Measurements from ENCODE around the gene CDKAL1.

DNA sequence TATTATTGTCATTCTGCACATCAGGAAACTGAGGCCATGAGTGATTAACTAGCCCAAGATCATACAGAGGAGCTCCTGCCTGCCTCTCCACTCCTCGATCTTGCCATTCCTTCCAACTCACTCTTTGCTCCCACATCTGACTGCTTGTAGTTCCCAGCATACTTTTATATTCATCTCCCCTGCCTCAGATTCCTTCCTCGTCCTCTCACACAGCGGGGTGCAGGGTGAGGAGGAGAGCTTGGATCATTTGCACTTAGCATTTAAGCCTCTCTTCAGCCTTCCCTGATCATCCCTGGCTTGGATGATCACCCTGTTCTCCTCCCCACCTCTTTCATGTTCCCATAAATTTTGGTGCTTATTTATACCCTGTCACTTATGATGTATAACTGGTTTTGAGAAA lies 544.2 kb downstream of the CDKAL1 start:
- TF ChIP-seq CTBP2 (IDR thresholded peaks at IDR 0.05; ENCODE audit: borderline replicate concordance, insufficient read depth, insufficient read length, low read length) (no peak), EZH2 (IDR thresholded peaks at IDR 0.05; ENCODE audit: low read depth, low read length, severe bottlenecking) (no peak), CHD2 (IDR thresholded peaks at IDR 0.05; ENCODE audit: low read length) (no peak), SIN3A (conservative IDR thresholded peaks at IDR 0.05 in 1 of 2, IDR thresholded peaks at IDR 0.05 in 1 of 2; ENCODE audit: low read depth in 1 of 2, low read length in 2 of 2) (no peak), POLR2AphosphoS5 (IDR thresholded peaks at IDR 0.05; ENCODE audit: low read depth, low read length) (no peak), CREB1 (IDR thresholded peaks at IDR 0.05) (no peak), EGR1 (IDR thresholded peaks at IDR 0.05; ENCODE audit: borderline replicate concordance, low read depth, low read length) (no peak)
- TF ChIP-seq, protein P1, sequence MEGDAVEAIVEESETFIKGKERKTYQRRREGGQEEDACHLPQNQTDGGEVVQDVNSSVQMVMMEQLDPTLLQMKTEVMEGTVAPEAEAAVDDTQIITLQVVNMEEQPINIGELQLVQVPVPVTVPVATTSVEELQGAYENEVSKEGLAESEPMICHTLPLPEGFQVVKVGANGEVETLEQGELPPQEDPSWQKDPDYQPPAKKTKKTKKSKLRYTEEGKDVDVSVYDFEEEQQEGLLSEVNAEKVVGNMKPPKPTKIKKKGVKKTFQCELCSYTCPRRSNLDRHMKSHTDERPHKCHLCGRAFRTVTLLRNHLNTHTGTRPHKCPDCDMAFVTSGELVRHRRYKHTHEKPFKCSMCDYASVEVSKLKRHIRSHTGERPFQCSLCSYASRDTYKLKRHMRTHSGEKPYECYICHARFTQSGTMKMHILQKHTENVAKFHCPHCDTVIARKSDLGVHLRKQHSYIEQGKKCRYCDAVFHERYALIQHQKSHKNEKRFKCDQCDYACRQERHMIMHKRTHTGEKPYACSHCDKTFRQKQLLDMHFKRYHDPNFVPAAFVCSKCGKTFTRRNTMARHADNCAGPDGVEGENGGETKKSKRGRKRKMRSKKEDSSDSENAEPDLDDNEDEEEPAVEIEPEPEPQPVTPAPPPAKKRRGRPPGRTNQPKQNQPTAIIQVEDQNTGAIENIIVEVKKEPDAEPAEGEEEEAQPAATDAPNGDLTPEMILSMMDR (IDR thresholded peaks at IDR 0.05; ENCODE audit: control extremely low read depth in 1 of 3, insufficient read depth in 1 of 3, low read depth in 1 of 3, low read length in 3 of 3): no peak
- TF ChIP-seq, protein P2, sequence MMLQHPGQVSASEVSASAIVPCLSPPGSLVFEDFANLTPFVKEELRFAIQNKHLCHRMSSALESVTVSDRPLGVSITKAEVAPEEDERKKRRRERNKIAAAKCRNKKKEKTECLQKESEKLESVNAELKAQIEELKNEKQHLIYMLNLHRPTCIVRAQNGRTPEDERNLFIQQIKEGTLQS (IDR thresholded peaks at IDR 0.05; ENCODE audit: insufficient read depth, low read depth, low read length): no peak

Data from H1 (cell line).